Measurements from ENCODE around the gene H2AZ2. TPM values are rescaled to one million over a fixed set of nuclear protein-coding genes. Genes with fewer than 3 reads are reported as not detected.
"Not testable (repeated sequence)": the region's sequence is repeated elsewhere in the genome, so short reads cannot be mapped to it uniquely, and the experiment has no call there.

H2AZ2 gene
- total RNA-seq, 2 experiments from 2014 or later: 291 to 305 TPM

DNA sequence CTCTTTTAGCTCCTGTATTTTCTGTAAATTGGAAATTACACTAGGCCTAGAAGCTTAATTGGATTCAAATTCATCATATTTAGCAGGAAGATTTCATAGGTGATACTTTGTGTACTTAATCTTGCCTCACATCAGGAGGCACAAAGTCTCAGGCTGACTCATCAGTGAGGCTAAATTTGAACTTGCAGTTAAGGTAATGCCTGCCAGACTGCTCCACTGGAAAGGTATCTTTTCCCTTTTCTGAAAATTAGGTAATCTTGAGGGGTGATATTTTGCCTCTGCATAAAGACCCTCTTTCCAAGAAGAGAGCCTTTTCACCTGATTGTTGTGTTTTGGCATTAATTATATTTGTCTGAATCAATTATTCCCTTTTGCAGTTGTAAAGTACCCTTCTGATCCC is 36.8 kb downstream of the H2AZ2 start:
- H3K4me3 Mint-ChIP-seq: no peak overlapping the region
- H3K27ac Mint-ChIP-seq: no peak overlapping the region
- H3K4me1 Mint-ChIP-seq: peaks cover 2% of the 10 kb centered on the region
- no peaks in the 10 kb centered on the region for H3K9me3 Mint-ChIP-seq
- no peak for DNase-seq
- H3K27me3 Mint-ChIP-seq: no peaks in the 10 kb centered on the region
- H3K36me3 Mint-ChIP-seq: no peaks in the 10 kb centered on the region

DNA sequence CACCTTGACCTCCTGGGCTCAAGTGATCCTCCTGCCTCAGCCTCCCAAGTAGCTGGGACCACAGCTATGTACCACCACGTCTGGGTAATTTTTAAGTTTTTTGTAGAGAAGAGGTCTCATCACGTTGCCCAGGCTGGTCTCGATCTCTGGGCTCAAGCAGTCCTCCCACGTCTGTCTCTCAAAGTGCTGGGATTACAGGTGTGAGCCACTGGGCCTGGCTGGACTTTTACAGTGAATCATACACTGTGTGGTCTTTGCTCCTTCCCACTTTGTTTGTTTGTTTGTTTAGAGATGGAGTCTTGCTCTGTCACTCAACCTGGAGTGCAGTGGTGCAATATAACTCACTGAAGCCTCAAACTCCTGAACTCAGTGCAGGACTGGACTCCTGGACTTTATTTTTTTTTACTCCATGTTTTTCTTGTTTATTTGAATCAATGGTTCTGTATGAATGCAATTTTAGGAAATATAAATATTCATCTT is 38.9 kb downstream of the H2AZ2 start:
- Mint-ChIP-seq H3K4me3 (no peak overlapping the region), H3K4me1 (peaks cover 2% of the 10 kb centered on the region)

DNA sequence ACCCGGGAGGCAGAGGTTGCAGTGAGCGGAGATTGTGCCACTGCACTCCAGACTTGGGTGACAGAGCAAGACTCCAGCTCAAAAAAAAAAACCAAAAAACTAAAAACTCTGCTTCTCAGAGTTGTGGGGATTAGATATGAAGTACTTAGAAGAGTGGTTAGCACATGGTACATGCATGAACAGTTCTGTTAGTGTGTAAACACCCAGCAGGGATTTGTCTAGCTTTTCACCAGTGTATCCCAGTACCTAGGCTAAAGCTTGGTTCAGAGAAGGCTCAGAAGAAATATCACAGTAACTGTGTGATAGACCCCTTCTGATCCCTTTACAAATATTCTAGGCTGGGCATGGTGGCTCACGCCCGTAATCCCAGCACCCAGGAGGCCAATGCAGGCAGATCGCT is 41.9 kb downstream of the H2AZ2 start:
- Mint-ChIP-seq H3K4me3 (no peak overlapping the region), H3K27ac (no peak overlapping the region), H3K4me1 (peaks cover 10% of the 10 kb centered on the region), H3K27me3 (no peaks in the 10 kb centered on the region), H3K9me3 (no peaks in the 10 kb centered on the region), H3K36me3 (peaks cover 20% of the 10 kb centered on the region)
- DNase-seq: no peak

More for the DNA sequence above, 38.9 kb downstream of the H2AZ2 start:
- DNase-seq: no peak
- Mint-ChIP-seq H3K27ac (peak overlapping the region; percentile 65), H3K9me3 (no peaks in the 10 kb centered on the region), H3K27me3 (no peaks in the 10 kb centered on the region), H3K36me3 (peaks cover 2% of the 10 kb centered on the region)

DNA sequence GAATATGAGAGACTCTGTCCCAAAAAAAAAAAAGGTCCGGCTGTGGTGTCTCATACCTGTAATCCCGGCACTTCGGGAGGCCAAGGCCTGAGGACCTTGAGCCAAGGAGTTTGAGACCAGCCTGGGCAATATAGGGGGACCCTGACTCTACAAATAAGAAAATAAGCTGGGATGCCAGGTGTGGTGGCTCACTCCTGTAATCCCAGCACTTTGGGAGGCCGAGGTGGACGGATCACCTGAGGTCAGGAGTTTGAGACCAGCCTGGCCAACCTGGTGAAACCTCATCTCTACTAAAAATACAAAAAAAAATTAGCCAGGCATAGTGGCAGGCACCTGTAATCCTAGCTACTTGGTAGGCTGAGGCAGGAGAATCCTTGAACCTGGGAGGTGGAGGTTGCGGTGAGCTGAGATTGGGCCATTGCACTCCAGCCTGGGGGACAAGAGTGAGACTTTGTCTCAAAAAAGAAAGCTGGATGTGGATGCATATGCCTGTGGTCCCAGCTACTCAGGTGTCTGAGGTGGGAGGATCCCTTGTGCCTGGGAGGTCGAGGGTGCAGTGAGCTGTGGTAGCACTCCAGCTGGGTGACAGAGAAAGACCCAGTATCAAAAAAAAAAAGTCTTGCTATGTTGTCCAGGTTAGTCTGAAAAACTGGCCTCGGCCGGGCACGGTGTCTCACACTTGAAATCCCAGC is 43.9 kb downstream of the H2AZ2 start:
- not testable (repeated sequence) for H3K9me3 Mint-ChIP-seq, H3K27me3 Mint-ChIP-seq, DNase-seq, H3K4me3 Mint-ChIP-seq
- Mint-ChIP-seq H3K36me3 (peaks cover 36% of the 10 kb centered on the region), H3K4me1 (peaks cover 21% of the 10 kb centered on the region), H3K27ac (peak overlapping the region; percentile 58)

DNA sequence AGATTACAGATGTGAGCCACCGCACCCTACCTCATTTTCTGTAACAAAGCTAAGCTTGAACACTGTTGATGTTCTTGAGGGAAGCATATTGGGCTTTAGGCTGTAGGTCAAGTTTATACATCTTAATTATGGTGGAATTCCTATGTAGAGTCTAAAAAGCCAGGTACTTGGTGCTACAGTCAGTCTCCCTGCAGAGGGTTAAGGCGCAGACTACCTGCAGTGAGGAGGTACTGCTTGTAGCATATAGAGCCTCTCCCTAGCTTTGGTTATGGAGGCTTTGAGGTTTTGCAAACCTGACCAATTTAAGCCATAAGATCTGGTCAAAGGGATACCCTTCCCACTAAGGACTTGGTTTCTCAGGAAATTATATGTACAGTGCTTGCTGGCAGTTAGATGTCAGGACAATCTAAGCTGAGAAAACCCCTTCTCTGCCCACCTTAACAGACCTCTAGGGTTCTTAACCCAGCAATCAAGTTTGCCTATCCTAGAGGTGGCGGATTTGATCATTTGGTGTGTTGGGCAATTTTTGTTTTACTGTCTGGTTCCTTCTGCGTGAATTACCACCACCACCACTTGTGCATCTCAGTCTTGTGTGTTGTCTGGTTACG is 45.4 kb downstream of the H2AZ2 start:
- Mint-ChIP-seq H3K27me3 (peaks cover under 1% of the 10 kb centered on the region), H3K36me3 (peaks cover 51% of the 10 kb centered on the region), H3K9me3 (no peaks in the 10 kb centered on the region), H3K4me3 (no peak overlapping the region), H3K4me1 (peaks cover 27% of the 10 kb centered on the region), H3K27ac (peak overlapping the region; percentile 27)
- no peak for DNase-seq

DNA sequence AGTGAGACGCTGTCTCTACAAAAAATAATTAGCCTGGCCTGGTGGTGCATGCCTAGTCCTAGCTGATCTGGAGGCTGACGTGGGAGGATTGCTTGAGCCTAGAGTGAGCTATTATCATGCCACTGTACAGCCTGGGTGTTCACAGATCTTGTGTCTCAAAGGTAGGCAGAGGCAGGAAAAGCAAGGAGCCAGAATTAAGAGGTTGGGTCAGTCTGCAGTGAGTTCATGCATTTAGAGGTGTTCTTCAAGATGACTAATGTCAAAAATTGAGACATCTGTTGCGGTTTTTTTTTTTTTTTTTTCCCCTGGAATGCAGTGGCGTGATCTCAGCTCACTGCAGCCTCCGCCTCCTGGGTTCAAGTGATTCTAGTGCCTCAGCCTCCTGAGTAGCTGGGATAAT is 46.0 kb downstream of the H2AZ2 start:
- Mint-ChIP-seq H3K4me3 (no peak overlapping the region), H3K9me3 (no peaks in the 10 kb centered on the region), H3K4me1 (peaks cover 31% of the 10 kb centered on the region), H3K36me3 (peaks cover 57% of the 10 kb centered on the region), H3K27ac (peak overlapping the region; percentile 27), H3K27me3 (peaks cover 5% of the 10 kb centered on the region)
- DNase-seq: no peak

DNA sequence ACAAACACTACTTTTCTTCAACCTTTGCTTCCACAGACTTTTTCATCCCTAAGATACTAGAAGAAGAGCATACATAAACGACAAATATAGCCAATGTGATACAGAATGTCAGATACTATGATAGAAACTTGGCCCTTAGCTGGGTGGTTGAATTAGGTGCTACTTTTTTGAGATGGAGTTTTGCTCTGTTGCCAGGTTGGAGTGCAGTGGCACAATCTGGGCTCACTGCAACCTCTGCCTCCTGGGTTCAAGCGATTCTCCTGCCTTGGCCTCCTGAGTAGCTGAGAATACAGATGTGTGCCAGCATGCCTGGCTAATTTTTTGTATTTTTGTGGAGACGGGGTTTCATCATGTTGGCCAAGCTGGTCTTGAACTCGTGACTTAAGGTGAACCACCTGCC is 47.9 kb downstream of the H2AZ2 start:
- peaks cover 59% of the 10 kb centered on the region for H3K36me3 Mint-ChIP-seq
- H3K27ac Mint-ChIP-seq: peak overlapping the region; percentile 81
- no peaks in the 10 kb centered on the region for H3K9me3 Mint-ChIP-seq
- peaks cover 31% of the 10 kb centered on the region for H3K4me1 Mint-ChIP-seq
- peak overlapping the region; percentile 72 for H3K4me3 Mint-ChIP-seq
- peaks cover 5% of the 10 kb centered on the region for H3K27me3 Mint-ChIP-seq
- no peak for DNase-seq

DNA sequence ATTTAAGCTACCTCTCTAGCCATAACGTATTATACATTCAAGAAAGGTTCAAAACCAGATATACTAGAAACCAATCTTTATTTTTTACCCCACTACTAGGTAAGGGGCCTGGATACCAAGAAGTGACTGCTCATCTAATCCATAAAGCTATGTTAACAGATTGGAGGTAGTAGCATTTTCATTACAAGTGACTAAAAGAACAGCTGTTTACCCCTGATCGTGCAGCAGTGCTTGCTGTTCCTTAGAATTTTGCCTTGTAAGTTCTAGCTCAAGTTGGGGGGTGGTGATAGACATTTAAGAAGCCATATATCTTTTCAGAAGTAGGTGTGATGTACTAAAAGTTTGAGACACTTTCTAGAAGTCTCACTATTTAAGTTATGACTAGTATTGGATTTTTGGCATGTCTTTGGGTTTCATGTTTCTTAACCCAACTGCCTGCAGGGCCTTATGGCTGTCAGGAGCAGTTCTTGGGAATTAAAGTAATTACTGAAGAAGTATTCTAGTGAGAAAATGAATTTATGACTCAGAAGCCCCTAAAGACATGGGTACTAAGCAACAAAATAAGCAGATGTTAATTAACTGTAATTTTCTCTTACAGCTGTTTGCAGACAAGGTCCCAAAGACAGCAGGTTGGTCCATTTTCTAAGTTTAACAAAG is 49.1 kb downstream of the H2AZ2 start:
- H3K27me3 Mint-ChIP-seq: peaks cover 5% of the 10 kb centered on the region
- H3K27ac Mint-ChIP-seq: peak overlapping the region; percentile 99
- peak overlapping the region; percentile 99 for H3K4me3 Mint-ChIP-seq
- H3K9me3 Mint-ChIP-seq: no peaks in the 10 kb centered on the region
- H3K36me3 Mint-ChIP-seq: peaks cover 57% of the 10 kb centered on the region
- DNase-seq: no peak
- H3K4me1 Mint-ChIP-seq: peaks cover 31% of the 10 kb centered on the region

DNA sequence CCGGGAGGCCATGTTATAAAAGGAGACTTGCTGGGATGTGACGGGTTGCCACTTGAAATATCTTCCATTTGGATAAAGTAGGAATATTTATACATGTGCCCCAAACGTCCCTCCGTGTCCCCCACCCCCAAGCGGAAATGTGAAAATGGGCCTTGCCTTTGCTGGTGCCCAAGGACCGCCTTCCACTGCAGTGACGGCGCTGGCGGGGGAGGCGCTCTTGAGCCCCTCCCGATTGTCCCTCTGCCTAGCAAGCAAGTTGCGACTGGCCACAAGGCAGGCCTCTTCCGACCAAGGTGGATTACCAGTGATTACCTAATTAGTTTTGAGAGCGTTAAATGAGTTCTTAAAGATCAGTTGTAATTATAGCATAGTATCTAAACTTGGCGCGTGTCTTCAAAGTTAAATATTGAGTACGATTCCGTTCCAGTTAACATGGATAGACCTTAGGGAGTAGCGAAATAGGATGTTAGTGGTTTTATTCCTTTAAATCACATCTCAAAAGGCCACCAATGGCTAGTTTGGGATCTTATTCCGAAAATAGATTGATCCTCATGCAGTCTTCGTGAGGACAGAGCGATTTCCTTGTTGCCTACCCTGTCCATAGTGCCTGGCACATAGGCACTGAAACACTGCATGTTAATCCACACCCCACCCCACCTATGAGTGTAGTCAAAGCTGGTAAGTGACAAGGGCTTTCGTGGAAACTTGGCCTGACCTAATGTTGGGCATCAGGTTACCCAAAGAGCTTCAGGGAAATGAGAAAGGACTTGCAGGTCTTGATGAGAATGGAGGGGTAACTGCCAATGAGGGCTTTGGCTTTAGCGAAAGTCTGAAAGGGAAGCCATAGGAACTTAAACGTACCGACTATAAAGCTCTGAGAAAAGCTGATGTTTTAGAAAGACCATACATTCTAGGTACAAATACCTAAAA is 50.3 kb downstream of the H2AZ2 start:
- H3K4me3 Mint-ChIP-seq: peak overlapping the region; percentile 99
- no peaks in the 10 kb centered on the region for H3K9me3 Mint-ChIP-seq
- peak; percentile 83 for DNase-seq
- peak overlapping the region; percentile 99 for H3K27ac Mint-ChIP-seq
- H3K36me3 Mint-ChIP-seq: peaks cover 54% of the 10 kb centered on the region
- H3K4me1 Mint-ChIP-seq: peaks cover 31% of the 10 kb centered on the region
- peaks cover 5% of the 10 kb centered on the region for H3K27me3 Mint-ChIP-seq

DNA sequence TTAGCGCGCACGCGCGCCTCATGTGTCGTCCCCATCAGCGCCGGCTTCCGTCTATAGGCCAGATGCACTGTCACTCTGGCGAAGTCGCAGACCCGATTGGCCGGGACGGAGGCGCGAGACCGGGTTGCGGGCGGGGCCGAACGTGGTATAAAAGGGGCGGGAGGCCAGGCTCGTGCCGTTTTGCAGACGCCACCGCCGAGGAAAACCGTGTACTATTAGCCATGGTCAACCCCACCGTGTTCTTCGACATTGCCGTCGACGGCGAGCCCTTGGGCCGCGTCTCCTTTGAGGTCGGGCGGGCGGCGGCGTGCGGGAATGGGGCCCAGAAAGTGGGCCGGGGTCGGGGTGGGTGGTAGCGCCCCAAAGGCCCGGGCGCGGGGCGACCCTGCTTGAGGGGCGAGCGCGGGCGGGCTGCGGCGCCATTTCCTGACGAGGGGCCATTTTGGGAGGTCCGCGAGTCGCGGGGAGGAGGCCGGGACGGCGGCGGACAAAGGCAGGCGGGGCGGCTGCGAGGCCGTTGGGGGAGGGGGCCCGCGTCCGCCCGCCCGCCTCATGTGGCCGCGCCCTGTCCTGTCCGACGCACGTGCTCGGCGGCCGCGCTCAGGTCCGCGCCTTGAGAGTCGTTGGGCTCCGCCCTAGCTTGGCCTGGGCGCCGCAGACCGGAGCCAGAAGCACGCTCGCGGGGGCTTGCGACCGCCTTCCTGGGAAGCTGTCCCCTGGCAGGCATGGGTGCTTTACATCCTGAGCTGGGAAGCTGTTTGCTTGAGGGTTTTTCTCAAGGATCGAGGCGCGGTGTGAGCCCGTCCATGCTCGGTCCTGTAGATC is 51.2 kb downstream of the H2AZ2 start, which contains the start of gene PPIA:
TSS of gene PPIA (plus strand) at position 178 of the 825 bp plus-strand sequence. CDS start at position 222, 44 bp downstream.
- Mint-ChIP-seq H3K36me3 (peaks cover 47% of the 10 kb centered on the region), H3K27me3 (peaks cover 5% of the 10 kb centered on the region), H3K9me3 (no peaks in the 10 kb centered on the region)

DNA sequence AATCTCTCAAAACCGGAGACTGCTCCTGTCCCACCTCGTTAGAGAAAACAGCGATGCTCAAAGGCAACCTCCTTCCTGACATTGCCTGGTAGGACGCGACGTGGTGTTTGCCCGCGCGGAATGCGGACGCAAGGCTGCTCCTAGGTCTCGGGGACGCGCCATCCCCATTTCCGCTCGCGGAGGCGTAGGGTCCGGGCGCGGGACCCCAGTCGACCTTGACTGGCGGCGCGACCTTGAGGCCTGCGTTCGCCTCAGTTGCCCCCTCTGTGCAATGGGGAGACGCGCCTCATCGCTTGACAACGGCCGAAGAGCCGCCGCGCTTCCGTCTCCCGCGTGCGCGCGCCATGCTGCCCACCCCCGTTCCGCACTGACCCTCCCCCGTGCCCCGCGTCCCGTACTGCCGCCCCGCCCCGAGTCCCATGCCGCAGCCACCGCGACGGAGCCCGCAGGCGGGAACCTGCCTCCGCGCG is 51.8 kb downstream of the H2AZ2 start:
- Mint-ChIP-seq H3K36me3 (peaks cover 40% of the 10 kb centered on the region), H3K4me1 (peaks cover 25% of the 10 kb centered on the region), H3K4me3 (peak overlapping the region; percentile 99), H3K27ac (peak overlapping the region; percentile 99), H3K27me3 (peaks cover 5% of the 10 kb centered on the region), H3K9me3 (no peaks in the 10 kb centered on the region)
- DNase-seq: no peak

More for the DNA sequence above, 51.2 kb downstream of the H2AZ2 start, which contains the start of gene PPIA:
- Mint-ChIP-seq H3K4me3 (peak within 1 kb of the TSS; percentile 99), H3K4me1 (peaks cover 28% of the 10 kb centered on the region), H3K27ac (peak within 1 kb of the TSS; percentile 99)
- DNase-seq: peak; percentile 99

DNA sequence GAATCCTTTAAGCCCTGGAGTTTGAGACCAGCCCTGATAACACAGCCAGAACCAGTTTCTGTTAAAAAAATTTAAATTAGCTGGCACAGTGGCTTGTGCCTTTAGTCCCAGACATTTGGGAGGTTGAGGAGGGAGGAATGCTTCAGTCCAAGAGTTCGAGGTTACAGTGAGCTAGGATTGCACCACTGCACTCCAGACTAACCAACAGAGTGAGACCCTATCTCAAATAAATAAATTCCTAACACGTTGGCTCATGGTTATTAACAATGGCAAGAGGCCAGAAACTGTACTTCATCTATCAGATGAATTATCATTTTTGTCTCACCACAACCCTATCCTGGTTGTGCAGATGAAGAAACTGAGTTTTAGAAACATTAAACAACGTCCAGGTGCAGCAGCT is 53.6 kb downstream of the H2AZ2 start:
- no peak overlapping the region for H3K27ac Mint-ChIP-seq
- peaks cover 24% of the 10 kb centered on the region for H3K36me3 Mint-ChIP-seq
- H3K27me3 Mint-ChIP-seq: peaks cover 5% of the 10 kb centered on the region
- no peak for DNase-seq
- no peaks in the 10 kb centered on the region for H3K9me3 Mint-ChIP-seq
- H3K4me1 Mint-ChIP-seq: peaks cover 13% of the 10 kb centered on the region
- no peak overlapping the region for H3K4me3 Mint-ChIP-seq

DNA sequence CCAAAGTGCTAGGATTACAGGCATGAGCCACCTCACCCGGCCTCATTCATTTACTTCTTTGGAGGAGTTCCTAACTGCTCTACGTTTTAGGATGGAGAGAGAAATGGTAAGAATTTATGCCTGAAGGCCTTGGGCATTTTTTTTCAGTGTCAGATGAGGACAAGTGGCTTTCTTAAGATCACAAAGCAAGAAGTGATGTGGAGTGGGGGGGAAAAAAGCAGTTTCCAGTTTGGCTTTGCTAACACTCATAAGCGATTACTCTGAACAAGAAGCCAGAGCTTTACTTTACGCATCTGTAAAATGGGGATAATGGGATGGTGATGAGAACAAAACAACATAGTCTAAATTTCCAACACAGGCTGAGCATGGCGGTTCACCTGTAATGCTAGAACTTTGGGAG is 54.0 kb downstream of the H2AZ2 start:
- peaks cover 22% of the 10 kb centered on the region for H3K36me3 Mint-ChIP-seq
- no peak overlapping the region for H3K4me3 Mint-ChIP-seq
- H3K4me1 Mint-ChIP-seq: peaks cover 13% of the 10 kb centered on the region

More for the DNA sequence above, 54.0 kb downstream of the H2AZ2 start:
- Mint-ChIP-seq H3K27me3 (peaks cover 5% of the 10 kb centered on the region), H3K27ac (no peak overlapping the region), H3K9me3 (no peaks in the 10 kb centered on the region)
- no peak for DNase-seq
